Tibial artery (tissue), 4 donors: ENCODE data around the gene IMP4.

Experiments used
- DNase-seq, 2 donors: peaks; one replicate each; pipeline ENCODE4 v3.0.0-alpha.2; 2019
- H3K27ac ChIP-seq, 2 donors: fragments of 200-600 bp; sonication (generic) in 1 of 2; 1 replicate in 1 of 2; 2 replicates in 1 of 2; pipeline ENCODE4 v1.5.1; 2018 to 2019; ENCODE audit warnings: mild to moderate bottlenecking in 1 of 2
- H3K27me3 ChIP-seq, 2 donors: fragments of 200-600 bp; sonication (generic) in 1 of 2; one replicate each; pipeline versions ENCODE4 v1.5.1 to v1.6.0; 2016 to 2019
- H3K36me3 ChIP-seq, 3 donors: fragments of 200-600 bp; sonication (generic) in 2 of 3; one replicate each; pipeline ENCODE4 v1.5.1; 2016 to 2019; ENCODE audit warnings: mild to moderate bottlenecking in 2 of 3
- H3K4me1 ChIP-seq, 4 donors: fragments of 200-600 bp; sonication (generic) in 2 of 4; 1 replicate in 3 of 4; 2 replicates in 1 of 4; pipeline ENCODE4 v1.5.1; 2016 to 2019
- H3K4me3 ChIP-seq, 2 donors: fragments of 200-600 bp; sonication (generic) in 1 of 2; 1 replicate in 1 of 2; 2 replicates in 1 of 2; pipeline ENCODE4 v1.5.1; 2018 to 2019; ENCODE audit warnings: mild to moderate bottlenecking in 2 of 2
- H3K9me3 ChIP-seq, 3 donors: fragments of 200-600 bp; sonication (generic) in 1 of 3; one replicate each; pipeline ENCODE4 v1.5.1; 2016 to 2019
- CTCF ChIP-seq, 2 experiments: fragments of 200-600 bp in 1 of 2; fragments of 450-650 bp in 1 of 2; IDR thresholded peaks; one replicate each; pipeline ENCODE4 v1.5.1; 2017 to 2019; ENCODE audit warnings: antibody characterized with exemption in 2 of 2, mild to moderate bottlenecking in 1 of 2, moderate library complexity in 1 of 2
- intact Hi-C: fragments of 100-400 bp; cut with DNase I; formaldehyde crosslinking; loops from one replicate; pipeline ENCODE4 v1.15.0; 2023; ENCODE audit warnings: low total_unique reads

IMP4 gene

GRCh38 chr2:130355172-130355577 is 12.5 kb downstream of the IMP4 start:
- no peak for DNase-seq
- Histone ChIP-seq H3K9me3 (no peaks in the 10 kb centered on the region), H3K36me3 (no peaks in the 10 kb centered on the region), H3K4me3 (peak overlapping the region; percentile 81 to 84), H3K27me3 (no peaks in the 10 kb centered on the region), H3K4me1 (peaks cover 0 to 27% (median 21%) of the 10 kb centered on the region in 4 donors), H3K27ac (peak overlapping the region; percentile 72 to 90)
- TF ChIP-seq CTCF (IDR thresholded peaks at IDR 0.05), result no peak
- intact Hi-C loops, result no loop called here

- no peaks in the 10 kb centered on the region for H3K36me3 ChIP-seq
- no peaks in the 10 kb centered on the region for H3K27me3 ChIP-seq
- H3K4me1 ChIP-seq, result peaks cover 0 to 27% (median 21%) of the 10 kb centered on the region in 4 donors
- H3K9me3 ChIP-seq, result no peaks in the 10 kb centered on the region
- TF ChIP-seq CTCF (IDR thresholded peaks at IDR 0.05), result peak; percentile 56 to 57
- peak within 1 kb of the TSS; percentile 72 to 90 for H3K27ac ChIP-seq
- DNase-seq, result peak; percentile 88 to 95
- intact Hi-C loops, result no loop called here
- peak within 1 kb of the TSS; percentile 81 to 84 for H3K4me3 ChIP-seq
These were observed 13.1 kb downstream of the IMP4 start, which contains the start of gene PTPN18 for GRCh38 chr2:130355578-130356431. Gene PTPN18 (plus strand): TSS chr2:130356056. CDS start chr2:130356108, 52 bp downstream.

GRCh38 chr2:130357864-130358263 is 15.2 kb downstream of the IMP4 start:
- H3K27me3 ChIP-seq, result no peaks in the 10 kb centered on the region
- DNase-seq, result no peak
- H3K4me3 ChIP-seq, result no peak overlapping the region
- no peak for TF ChIP-seq CTCF (IDR thresholded peaks at IDR 0.05)
- intact Hi-C loops, result no loop called here
- no peaks in the 10 kb centered on the region for H3K36me3 ChIP-seq
- no peak overlapping the region for H3K27ac ChIP-seq
- no peaks in the 10 kb centered on the region for H3K9me3 ChIP-seq
- peaks cover 0 to 27% (median 21%) of the 10 kb centered on the region in 4 donors for H3K4me1 ChIP-seq

GRCh38 chr2:130358420-130359350 is 16.0 kb downstream of the IMP4 start:
- Histone ChIP-seq H3K4me3 (no peak overlapping the region), H3K9me3 (no peaks in the 10 kb centered on the region), H3K4me1 (peaks cover 0 to 27% (median 21%) of the 10 kb centered on the region in 4 donors), H3K27ac (no peak overlapping the region), H3K36me3 (no peaks in the 10 kb centered on the region), H3K27me3 (no peaks in the 10 kb centered on the region)
- DNase-seq, result no peak
- TF ChIP-seq CTCF (IDR thresholded peaks at IDR 0.05), result no peak
- intact Hi-C loops, result no loop called here

GRCh38 chr2:130359466-130359865 is 16.8 kb downstream of the IMP4 start:
- TF ChIP-seq CTCF (IDR thresholded peaks at IDR 0.05), result no peak
- no peaks in the 10 kb centered on the region for H3K27me3 ChIP-seq
- H3K36me3 ChIP-seq, result no peaks in the 10 kb centered on the region
- peaks cover 0 to 20% (median 17%) of the 10 kb centered on the region in 4 donors for H3K4me1 ChIP-seq
- H3K9me3 ChIP-seq, result no peaks in the 10 kb centered on the region
- H3K27ac ChIP-seq, result no peak overlapping the region
- DNase-seq, result no peak
- H3K4me3 ChIP-seq, result no peak overlapping the region
- intact Hi-C loops, result no loop called here
